ENCODE results near the gene DISP2. TPM values are rescaled to one million over a fixed set of nuclear protein-coding genes. Genes with fewer than 3 reads are reported as not detected.

The DISP2 gene
- total and polyA plus RNA-seq, 2 of the 8 experiments (the other 6 are each of a cell fraction or from before 2014, with no cell fraction given), result 0.45 to 1.2 TPM

GRCh38 chr15:40424483-40425115, 66.6 kb downstream of the DISP2 start:
- Histone ChIP-seq H3K23ac (ENCODE audit: insufficient read length) (no peak overlapping the region), H3K79me2 (ENCODE audit: control insufficient read depth in 1 of 2, insufficient read depth in 2 of 2, low read length in 2 of 2) (no peaks in the 10 kb centered on the region), H3K56ac (replicated peaks; ENCODE audit: insufficient read length, low read depth, low read length) (no peak overlapping the region), H2BK20ac (ENCODE audit: low read length) (no peak overlapping the region), H3K4me1 (replicated peaks in 1 of 4; ENCODE audit: control insufficient read depth in 3 of 4, insufficient read depth in 4 of 4, low read length in 3 of 4) (peaks cover 0 to 11% (median 6%) of the 10 kb centered on the region in 4 experiments; a peak in 6 of 7 replicates), H3K4me3 (ENCODE audit: extremely low read depth in 1 of 4, insufficient read depth in 2 of 4, low read depth in 3 of 4, low read length in 4 of 4) (no peak overlapping the region), H3K9ac (replicated peaks in 1 of 4; ENCODE audit: extremely low read depth in 1 of 4, low read depth in 3 of 4, low read length in 3 of 4) (no peak overlapping the region), H3K9me3 (ENCODE audit: insufficient read depth in 2 of 2, low read depth in 1 of 2, low read length in 1 of 2) (no peaks in the 10 kb centered on the region), H4K8ac (ENCODE audit: extremely low read depth, insufficient read depth, low read length) (no peak overlapping the region), H2AK5ac (ENCODE audit: low read depth, low read length) (no peak overlapping the region), H2BK5ac (ENCODE audit: low read depth, low read length) (no peak overlapping the region; the same call in 1 of the 2 replicates), H3K36me3 (ENCODE audit: control insufficient read depth in 2 of 4, insufficient read depth in 4 of 4, low read length in 3 of 4) (no peaks in the 10 kb centered on the region), H3K18ac (ENCODE audit: extremely low read depth, low read length) (no peak overlapping the region), H4K20me1 (replicated peaks in 1 of 2; ENCODE audit: control insufficient read depth in 1 of 2, insufficient read depth in 2 of 2, low read length in 2 of 2) (peaks cover 0 to 4% of the 10 kb centered on the region in 2 experiments), H2BK12ac (ENCODE audit: low read depth, low read length) (no peak overlapping the region), H2BK15ac (ENCODE audit: low read length) (no peak overlapping the region), H3K79me1 (ENCODE audit: low read depth, low read length) (no peaks in the 10 kb centered on the region), H4K91ac (replicated peaks; ENCODE audit: insufficient read length, low read length) (no peak overlapping the region), H3K4me2 (ENCODE audit: insufficient read depth in 1 of 2, low read depth in 2 of 2, low read length in 2 of 2) (no peak overlapping the region), H3K23me2 (ENCODE audit: low read depth, low read length) (no peaks in the 10 kb centered on the region), H2BK120ac (replicated peaks; ENCODE audit: low read depth, low read length) (no peak overlapping the region), H3K27ac (ENCODE audit: low read depth, low read length) (no peak overlapping the region), H3K4ac (replicated peaks; ENCODE audit: insufficient read length, low read depth, low read length) (no peak overlapping the region), H3K14ac (ENCODE audit: insufficient read length) (no peak overlapping the region), H3K27me3 (replicated peaks in 1 of 4; ENCODE audit: control insufficient read depth in 3 of 4, extremely low read depth in 1 of 4, insufficient read depth in 3 of 4, low read length in 3 of 4) (peaks cover 0 to 2% (median 0%) of the 10 kb centered on the region in 4 experiments; a peak in 1 of 7 replicates), H4K5ac (ENCODE audit: insufficient read length, low read depth, low read length) (no peak overlapping the region), H2AFZ (ENCODE audit: low read length) (no peak overlapping the region)
- POLR2A ChIA-PET (ENCODE audit: partially characterized antibody), result interaction anchor here (0.8 to 2.8 kb wide), 6 partner anchors 10 to 145 kb away, joined by 3 to 10 read pairs (median 4); partner anchors contain the start of gene KNSTRN
- CTCF ChIA-PET (ENCODE audit: partially characterized antibody), result interaction anchor here (0.8 to 16.2 kb wide), 11 partner anchors 10 to 207 kb away, joined by 3 to 184 read pairs (median 4); partner anchors contain the start of gene CCDC9B
- DNase-seq (ENCODE audit: low read depth in 1 of 2, low spot score in 2 of 2), result no peak
- FAIRE-seq, result no peak
- WGBS, 2 experiments (ENCODE audit: extremely low coverage in 1 of 2, insufficient coverage in 1 of 2, insufficient read length in 1 of 2, insufficient replicate concordance in 2 of 2, low coverage in 1 of 2, low lambda C conversion rate in 2 of 2, missing lambda C conversion rate in 1 of 2), result 88% methylated on average over 6 of the region's 6 CpGs; no CpG with 5 or more reads in 1 of the 2 experiments
- no peak for TF ChIP-seq CTBP2 (IDR thresholded peaks at IDR 0.05; ENCODE audit: borderline replicate concordance, insufficient read depth, insufficient read length, low read length)
- no peak for TF ChIP-seq TEAD4 (IDR thresholded peaks at IDR 0.05; ENCODE audit: low read depth, low read length)
- TF ChIP-seq GABPA (IDR thresholded peaks at IDR 0.05; ENCODE audit: borderline replicate concordance, insufficient read depth, low read length), result no peak
- TF ChIP-seq GTF2F1 (IDR thresholded peaks at IDR 0.05; ENCODE audit: borderline replicate concordance, low read depth, low read length), result no peak
- TF ChIP-seq RNF2 (IDR thresholded peaks at IDR 0.05; ENCODE audit: borderline replicate concordance, low read depth, low read length, missing control alignments, poor library complexity, severe bottlenecking), result no peak
- no peak for TF ChIP-seq SIN3A (conservative IDR thresholded peaks at IDR 0.05 in 1 of 2, IDR thresholded peaks at IDR 0.05 in 1 of 2; ENCODE audit: low read depth in 1 of 2, low read length in 2 of 2)

Data from H1 (cell line).